K562 (cell line): ENCODE measurements around the gene BNIP5. TPM values are rescaled to one million over a fixed set of nuclear protein-coding genes. Genes with fewer than 3 reads are reported as not detected.

Source experiments
- BHLHE40 ChIP-seq: IDR thresholded peaks from 2 replicates; pipeline ENCODE4 v1.6.1; 2011; ENCODE audit warnings: low read length, improper control_type of control experiment
- CGGBP1 ChIP-seq: fragments of 250-450 bp; sonication (Bioruptor Pico); IDR thresholded peaks from 2 replicates; pipeline ENCODE4 v1.9.0; 2021; ENCODE audit warnings: mild to moderate bottlenecking
- HNRNPUL1 ChIP-seq: fragments of 200-400 bp; formaldehyde crosslinking; IDR thresholded peaks from 2 replicates; pipeline ENCODE4 v1.6.1; 2017; ENCODE audit warnings: low read length
- NFE2L1 ChIP-seq: fragments of 450-650 bp; IDR thresholded peaks from 2 replicates; pipeline ENCODE4 v1.6.1; 2016; ENCODE audit warnings: missing genetic modification characterization, low read depth, mild to moderate bottlenecking, missing compliant biosample characterization, moderate library complexity, borderline replicate concordance
- NR0B1 ChIP-seq: fragments of 450-650 bp; IDR thresholded peaks from one replicate; pipeline ENCODE4 v1.6.1; 2018; ENCODE audit warnings: mild to moderate bottlenecking, moderate library complexity; ENCODE audit not compliant: partially characterized antibody
- REST ChIP-seq, 2 experiments: fragments of 450-650 bp; formaldehyde crosslinking in 1 of 2; IDR thresholded peaks; 2 replicates each; pipeline versions ENCODE4 v1.4.0 to v1.6.1; 2014 to 2020; ENCODE audit warnings: mild to moderate bottlenecking in 2 of 2, borderline replicate concordance in 1 of 2, low read depth in 1 of 2
- SMAD4 ChIP-seq: fragments of 250-450 bp; sonication (Bioruptor Pico); conservative IDR thresholded peaks from 2 replicates; pipeline ENCODE4 v1.8.0; 2021; ENCODE audit warnings: inconsistent platforms, mild to moderate bottlenecking, moderate library complexity
- TCFL5 ChIP-seq: fragments of 250-450 bp; sonication (Bioruptor Pico); conservative IDR thresholded peaks from 2 replicates; pipeline ENCODE4 v1.6.1; 2021; ENCODE audit warnings: mild to moderate bottlenecking, moderate library complexity, matching md5 sums
- TFAM ChIP-seq: fragments of 250-450 bp; sonication (Bioruptor Pico); conservative IDR thresholded peaks from 2 replicates; pipeline ENCODE4 v1.5.0; 2021; ENCODE audit warnings: mild to moderate bottlenecking, moderate library complexity
- USF2 ChIP-seq: sonication (generic); formaldehyde crosslinking; IDR thresholded peaks from 2 replicates; pipeline ENCODE4 v1.5.0; 2020; ENCODE audit warnings: missing genetic modification reagents
- XRCC5 ChIP-seq: fragments of 200-400 bp; formaldehyde crosslinking; IDR thresholded peaks from 2 replicates; pipeline ENCODE4 v1.6.1; 2017; ENCODE audit warnings: low read depth, mild to moderate bottlenecking, low read length
- ZNF384 ChIP-seq: IDR thresholded peaks from 2 replicates; pipeline ENCODE4 v1.6.1; 2012; ENCODE audit warnings: low read depth, low read length, improper control_type of control experiment
- ZNF444 ChIP-seq: fragments of 250-450 bp; sonication (Bioruptor Pico); IDR thresholded peaks from 2 replicates; pipeline ENCODE4 v1.4.0; 2020; ENCODE audit warnings: mild to moderate bottlenecking, moderate library complexity
- ZNF778 ChIP-seq: fragments of 450-650 bp; formaldehyde crosslinking; IDR thresholded peaks from 2 replicates; pipeline ENCODE4 v1.4.0; 2020; ENCODE audit warnings: mild to moderate bottlenecking, moderate library complexity
- polyA plus RNA-seq, 8 experiments: library from polyadenylated mRNA; depleted of rRNA in 4 of 8; stranded (reverse) in 5 of 8; unstranded in 3 of 8; fragments of >200 nt; fragmentation: Nextera tagmentation in 2 of 8; fragmentation: Illumina TruSeq in 1 of 8; extraction: Ambion mirVana in 2 of 8; extraction: Trizol in 1 of 8; gene quantifications; 2 replicates each; pipeline versions ENCODE4 v1.2.1 to v1.2.3, GENCODE V29; 2011 to 2014; ENCODE audit warnings: inconsistent platforms in 1 of 8, missing spikeins in 1 of 8
- total RNA-seq, 7 experiments: library from RNA; depleted of rRNA in 6 of 7; stranded (reverse); fragments of >200 nt in 6 of 7; fragmentation: Illumina TruSeq in 2 of 7; extraction: Trizol in 2 of 7; gene quantifications; 2 replicates each; pipeline versions ENCODE4 v1.2.1 to v1.2.3, GENCODE V29; 2011 to 2021; ENCODE audit warnings: low replicate concordance in 1 of 7

Gene BNIP5
- total and polyA plus RNA-seq, 9 of the 15 experiments (the other 6 are each of a cell fraction or from before 2014, with no cell fraction given): not detected

GRCh38 chr6:36340618-36341454, 4.1 kb upstream of the BNIP5 start (continued):
- TF ChIP-seq NR0B1 (no peak), SMAD4 (CRISPR knock-in tag) (peak; percentile 60; the same call in 1 of the 2 replicates), ZNF444 (no peak), NFE2L1 (tag) (no peak), BHLHE40 (0 out of 2 replicates have a peak, but pooled peaks have one; percentile 41), XRCC5 (0 out of 2 replicates have a peak, but pooled peaks have one; percentile 51), ZNF778 (CRISPR knock-in tag) (no peak), TFAM (CRISPR knock-in tag) (no peak), TCFL5 (CRISPR knock-in tag) (no peak), REST (IDR thresholded peaks at IDR 0.05; ENCODE audit: borderline replicate concordance) (peak; percentile 86), REST (CRISPR knock-in tag; IDR thresholded peaks at IDR 0.05; ENCODE audit: low read depth) (no peak), CGGBP1 (CRISPR knock-in tag) (no peak), ZNF384 (0 out of 2 replicates have a peak, but pooled peaks have one; percentile 17), HNRNPUL1 (no peak), USF2 (CRISPR knock-in tag) (no peak)
